NCI-H2227 (cell line): ENCODE results near the gene PRSS36.
"Not testable (repeated sequence)": the region's sequence is repeated elsewhere in the genome, so short reads cannot be mapped to it uniquely, and the experiment has no call there.

Experiments used
- DNase-seq: peaks from one replicate; lab custom pipeline; 2025; ENCODE audit not compliant: unreplicated experiment; lab: John Stamatoyannopoulos, UW

The PRSS36 gene

GRCh38 chr16:31184888-31185287, 35.0 kb upstream of the PRSS36 start:
- no peak for DNase-seq

GRCh38 chr16:31183432-31184428, 33.9 kb upstream of the PRSS36 start:
- no peak for DNase-seq

- no peak for DNase-seq
Observed at GRCh38 chr16:31182391-31182790, 32.5 kb upstream of the PRSS36 start.

GRCh38 chr16:31181102-31181830, 31.4 kb upstream of the PRSS36 start:
- peak; percentile 43 for DNase-seq

GRCh38 chr16:31179747-31180459, 30.0 kb upstream of the PRSS36 start, which contains the start of gene FUS:
Gene FUS (plus strand): TSS chr16:31180139. CDS start chr16:31180215, 76 bp downstream.
- peak; percentile 96 for DNase-seq

GRCh38 chr16:31179219-31179746, 29.4 kb upstream of the PRSS36 start:
- DNase-seq: peak; percentile 53

- DNase-seq: no peak
Observed at GRCh38 chr16:31177136-31177535, 27.3 kb upstream of the PRSS36 start.

GRCh38 chr16:31170048-31170447, 20.2 kb upstream of the PRSS36 start:
- DNase-seq: peak; percentile 85

GRCh38 chr16:31168848-31169247, 19.0 kb upstream of the PRSS36 start:
- DNase-seq: no peak

- DNase-seq: no peak
Observed at GRCh38 chr16:31167315-31167714, 17.4 kb upstream of the PRSS36 start.

- no peak for DNase-seq
Observed at GRCh38 chr16:31157136-31157535, 7.3 kb upstream of the PRSS36 start.

GRCh38 chr16:31150976-31151375, 1.1 kb upstream of the PRSS36 start:
- not testable (repeated sequence) for DNase-seq

- DNase-seq: no peak
Observed at GRCh38 chr16:31149332-31149731, 534 bp downstream of the PRSS36 start.

GRCh38 chr16:31148896-31149295, 970 bp downstream of the PRSS36 start:
- no peak for DNase-seq

- no peak for DNase-seq
Observed at GRCh38 chr16:31148281-31148728, 1.6 kb downstream of the PRSS36 start.

GRCh38 chr16:31147574-31147973, 2.3 kb downstream of the PRSS36 start:
- DNase-seq: no peak

GRCh38 chr16:31145398-31145990, 4.4 kb downstream of the PRSS36 start:
- no peak for DNase-seq

- not testable (repeated sequence) for DNase-seq
Observed at GRCh38 chr16:31144418-31144817, 5.4 kb downstream of the PRSS36 start.

- no peak for DNase-seq
Observed at GRCh38 chr16:31143694-31144148, 6.1 kb downstream of the PRSS36 start.

GRCh38 chr16:31143011-31143693, 6.7 kb downstream of the PRSS36 start:
- no peak for DNase-seq
